Measurements from ENCODE around the gene FBXL13. TPM values are rescaled to one million over a fixed set of nuclear protein-coding genes. Genes with fewer than 3 reads are reported as not detected.
"Not testable (repeated sequence)": the region's sequence is repeated elsewhere in the genome, so short reads cannot be mapped to it uniquely, and the experiment has no call there.

The FBXL13 gene
- total RNA-seq, 1 donor from 2014 or later: 0.98 TPM

- Histone ChIP-seq H3K27ac (no peak overlapping the region), H3K36me3 (no peaks in the 10 kb centered on the region), H3K9me3 (no peaks in the 10 kb centered on the region), H3K27me3 (no peaks in the 10 kb centered on the region), H3K4me3 (no peak overlapping the region), H3K4me1 (no peaks in the 10 kb centered on the region)
- intact Hi-C loops (cut with DNase I): no loop called here
- DNase-seq (ENCODE audit: extremely low spot score in 2 of 2): no peak
- TF ChIP-seq POLR2AphosphoS5 (IDR thresholded peaks at IDR 0.05; ENCODE audit: insufficient read depth in 1 of 2, low read depth in 1 of 2) (no peak), POLR2A (IDR thresholded peaks at IDR 0.05) (no peak), CTCF (IDR thresholded peaks at IDR 0.05) (no peak)
These were observed 64.4 kb downstream of the FBXL13 start for GRCh38 chr7:103010211-103010610.

- no peak for DNase-seq (ENCODE audit: extremely low spot score in 2 of 2)
- H3K27me3 ChIP-seq: no peaks in the 10 kb centered on the region
- H3K36me3 ChIP-seq: no peaks in the 10 kb centered on the region
- TF ChIP-seq CTCF (IDR thresholded peaks at IDR 0.05) (no peak), POLR2A (IDR thresholded peaks at IDR 0.05) (no peak), POLR2AphosphoS5 (IDR thresholded peaks at IDR 0.05; ENCODE audit: insufficient read depth in 1 of 2, low read depth in 1 of 2) (no peak)
- H3K4me3 ChIP-seq: no peak overlapping the region
- intact Hi-C loops (cut with DNase I): no loop called here
- H3K9me3 ChIP-seq: no peaks in the 10 kb centered on the region
- H3K27ac ChIP-seq: no peak overlapping the region
- no peaks in the 10 kb centered on the region for H3K4me1 ChIP-seq
These were observed 65.0 kb downstream of the FBXL13 start for GRCh38 chr7:103009466-103010185.

- intact Hi-C loops (cut with DNase I): no loop called here
- no peak overlapping the region for H3K27ac ChIP-seq
- H3K4me3 ChIP-seq: no peak overlapping the region
- TF ChIP-seq POLR2AphosphoS5 (IDR thresholded peaks at IDR 0.05; ENCODE audit: insufficient read depth in 1 of 2, low read depth in 1 of 2) (no peak), POLR2A (IDR thresholded peaks at IDR 0.05) (no peak)
- no peaks in the 10 kb centered on the region for H3K4me1 ChIP-seq
- no peak for DNase-seq (ENCODE audit: extremely low spot score in 2 of 2)
- H3K36me3 ChIP-seq: no peaks in the 10 kb centered on the region
- H3K27me3 ChIP-seq: no peaks in the 10 kb centered on the region
- H3K9me3 ChIP-seq: no peaks in the 10 kb centered on the region
These were observed 71.6 kb downstream of the FBXL13 start for GRCh38 chr7:103003004-103003403.

- TF ChIP-seq CTCF (IDR thresholded peaks at IDR 0.05) (no peak), POLR2AphosphoS5 (IDR thresholded peaks at IDR 0.05; ENCODE audit: insufficient read depth in 1 of 2, low read depth in 1 of 2) (no peak), POLR2A (IDR thresholded peaks at IDR 0.05) (no peak)
- intact Hi-C loops (cut with DNase I): no loop called here
- H3K9me3 ChIP-seq: no peaks in the 10 kb centered on the region
- no peaks in the 10 kb centered on the region for H3K27me3 ChIP-seq
- H3K4me1 ChIP-seq: no peaks in the 10 kb centered on the region
- H3K36me3 ChIP-seq: no peaks in the 10 kb centered on the region
- H3K27ac ChIP-seq: no peak overlapping the region
- DNase-seq (ENCODE audit: extremely low spot score in 2 of 2): no peak
- H3K4me3 ChIP-seq: no peak overlapping the region
These were observed 73.4 kb downstream of the FBXL13 start for GRCh38 chr7:103001210-103001609.

GRCh38 chr7:102996957-102997356, 77.6 kb downstream of the FBXL13 start:
- intact Hi-C loops (cut with DNase I): no loop called here
- Histone ChIP-seq H3K9me3 (no peaks in the 10 kb centered on the region), H3K27me3 (no peaks in the 10 kb centered on the region), H3K36me3 (no peaks in the 10 kb centered on the region), H3K4me3 (no peak overlapping the region), H3K27ac (no peak overlapping the region), H3K4me1 (peaks cover 12% of the 10 kb centered on the region)
- DNase-seq (ENCODE audit: extremely low spot score in 2 of 2): no peak
- TF ChIP-seq POLR2AphosphoS5 (IDR thresholded peaks at IDR 0.05; ENCODE audit: insufficient read depth in 1 of 2, low read depth in 1 of 2) (no peak), CTCF (IDR thresholded peaks at IDR 0.05) (no peak), POLR2A (IDR thresholded peaks at IDR 0.05) (no peak)

GRCh38 chr7:102995609-102996008, 79.0 kb downstream of the FBXL13 start:
- DNase-seq (ENCODE audit: extremely low spot score in 2 of 2); H3K4me3 ChIP-seq; H3K36me3 ChIP-seq; H3K27ac ChIP-seq; intact Hi-C loops (cut with DNase I); H3K9me3 ChIP-seq; H3K27me3 ChIP-seq: not testable (repeated sequence)
- peaks cover 24% of the 10 kb centered on the region for H3K4me1 ChIP-seq

All from vagina (tissue), 2 donors.